ENCODE measurements around the gene GAD2.
"Not testable (repeated sequence)": the region's sequence is repeated elsewhere in the genome, so short reads cannot be mapped to it uniquely, and the experiment has no call there.

Gene GAD2

DNA sequence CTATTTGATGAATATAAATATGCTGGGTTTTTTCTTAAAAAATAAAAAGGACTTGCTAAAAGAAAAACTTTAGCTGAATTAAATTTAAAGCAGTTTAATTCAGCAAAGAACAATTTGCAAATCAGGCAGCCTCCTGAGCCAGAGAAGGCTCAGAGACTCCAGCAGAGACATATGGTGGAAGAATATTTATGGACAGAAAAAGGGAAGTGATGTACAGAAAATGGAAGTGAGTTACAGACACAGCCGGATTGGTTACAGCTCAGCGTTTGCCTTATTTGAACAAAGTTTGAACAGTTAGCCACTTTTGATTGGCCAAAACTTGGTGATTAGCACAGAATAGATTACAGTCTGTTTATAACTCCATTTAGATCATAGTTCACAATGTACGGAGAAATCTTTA lies 110.3 kb downstream of the GAD2 start:
- no peak for DNase-seq

DNA sequence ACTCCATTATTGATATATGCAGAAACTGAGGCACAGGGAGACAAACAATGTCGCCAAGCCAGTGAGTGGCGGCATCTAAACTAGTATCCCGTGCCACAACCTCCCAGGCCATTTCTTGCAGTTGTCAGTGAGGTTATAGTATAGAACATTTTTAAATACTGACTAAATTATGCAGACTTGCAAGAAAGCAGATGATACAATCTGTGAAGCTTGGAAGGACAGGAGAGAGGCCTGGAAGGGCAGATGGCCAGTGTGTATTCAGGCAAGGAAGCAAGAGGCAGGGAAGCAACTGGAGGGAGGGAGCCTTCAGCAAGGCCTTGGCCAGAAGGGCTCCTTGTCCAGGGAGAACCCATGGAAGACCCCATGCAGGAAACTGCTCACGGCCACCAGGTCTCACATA lies 111.2 kb downstream of the GAD2 start:
- DNase-seq: no peak

DNA sequence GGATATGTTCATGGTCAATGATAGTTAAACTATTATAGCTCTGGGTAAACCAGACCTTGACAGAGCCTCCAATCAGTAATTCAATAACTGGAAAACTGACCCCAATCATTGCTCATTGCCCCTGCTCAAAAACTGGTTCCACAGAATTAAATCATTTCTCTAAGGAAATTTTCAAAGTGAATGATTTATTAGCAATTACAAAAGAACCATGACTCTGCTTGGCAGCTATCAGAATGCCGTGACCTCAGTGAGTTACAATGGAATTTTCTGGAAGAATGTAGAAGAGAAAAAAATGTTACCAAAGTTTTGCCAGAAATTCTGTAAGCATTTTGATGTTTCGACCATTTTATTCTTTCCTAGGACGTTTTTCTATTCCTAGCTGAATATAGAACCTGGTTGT lies 114.8 kb downstream of the GAD2 start:
- DNase-seq: no peak

DNA sequence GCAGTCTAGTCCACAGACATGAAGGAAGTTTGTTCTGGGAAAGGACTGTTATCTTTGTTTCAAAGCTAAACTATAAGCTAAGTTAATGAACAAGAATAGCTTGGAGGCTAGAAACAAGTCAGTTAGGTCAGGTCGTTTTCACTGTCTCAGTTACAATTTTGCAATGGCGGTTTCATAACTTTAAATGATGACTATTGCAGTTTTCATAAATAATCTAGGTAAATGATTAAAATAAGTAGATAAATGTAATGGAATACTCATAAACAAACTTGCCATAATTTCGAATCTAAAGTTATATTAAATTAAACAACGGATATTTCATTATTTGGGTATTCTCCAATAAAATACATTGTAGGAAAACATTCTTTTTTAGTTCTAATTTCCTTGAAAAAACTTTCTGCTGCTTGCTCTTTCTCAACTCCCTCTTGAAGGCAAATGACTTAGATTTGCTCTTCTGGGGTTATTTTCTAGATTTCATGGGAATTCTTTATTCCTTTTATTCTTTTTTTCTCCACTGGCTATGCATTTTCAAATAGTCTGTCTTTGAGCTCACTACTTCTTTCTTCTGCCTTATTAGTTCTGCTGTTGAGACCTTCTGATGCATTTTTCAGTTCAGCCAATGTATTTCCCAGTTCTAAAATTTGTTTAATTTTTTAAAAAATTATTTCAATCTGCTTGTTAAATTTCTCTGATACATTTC lies 117.8 kb downstream of the GAD2 start:
- DNase-seq: no peak

DNA sequence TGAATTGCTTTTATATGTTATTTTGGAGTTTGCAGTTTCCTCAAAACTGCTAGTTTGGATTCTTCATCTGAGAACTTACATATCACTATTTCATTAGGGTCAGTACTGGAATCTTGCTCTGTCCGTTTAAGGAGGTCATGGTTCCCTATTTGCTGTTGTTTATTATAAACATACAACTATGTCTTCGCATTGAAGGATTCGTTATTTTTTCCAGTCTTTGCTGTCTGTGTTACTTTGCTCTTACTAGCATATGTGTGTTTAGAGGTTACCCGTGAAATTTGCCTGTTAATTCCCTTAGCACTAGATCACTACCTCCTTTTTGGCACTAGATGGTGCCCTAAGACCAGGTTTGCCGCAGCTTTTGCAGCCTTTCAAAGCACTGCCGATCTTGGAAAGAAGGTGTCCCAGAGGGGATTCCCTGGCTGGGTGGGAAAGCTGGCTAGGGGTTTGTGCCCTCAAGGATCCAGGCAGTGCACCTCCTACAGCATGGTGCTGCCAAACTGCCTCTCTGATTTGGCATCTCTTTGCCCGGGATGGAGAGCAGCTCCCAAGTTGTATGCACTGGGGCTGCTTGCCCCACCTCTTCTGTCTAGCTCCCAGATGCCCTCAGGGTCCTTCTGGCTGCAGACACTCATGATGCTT lies 118.5 kb downstream of the GAD2 start:
- DNase-seq: no peak

DNA sequence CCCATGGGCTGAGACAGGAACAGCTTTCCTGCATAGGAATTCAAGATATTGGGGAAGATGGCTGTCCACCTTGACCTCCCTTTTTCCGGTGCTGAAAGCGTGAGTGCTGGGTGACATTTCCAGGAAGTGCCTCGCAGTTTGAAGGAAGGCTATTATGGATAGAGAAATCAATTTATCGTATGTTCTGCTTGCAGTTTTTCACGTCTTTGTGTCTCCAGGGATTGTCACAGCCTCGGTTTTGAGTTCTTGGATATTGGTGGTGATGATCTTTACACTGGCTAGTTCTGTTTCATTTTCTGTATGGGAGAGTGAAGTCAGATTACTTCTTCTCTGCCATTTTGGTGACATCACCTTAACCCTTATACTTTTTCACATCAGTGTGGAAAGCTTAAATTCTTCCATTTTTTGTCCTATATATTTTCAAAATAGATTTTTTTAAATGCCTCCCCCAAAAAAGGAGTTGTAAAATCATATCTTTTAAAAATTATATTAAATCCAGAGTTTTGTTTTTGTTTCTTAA lies 119.1 kb downstream of the GAD2 start:
- DNase-seq: no peak

DNA sequence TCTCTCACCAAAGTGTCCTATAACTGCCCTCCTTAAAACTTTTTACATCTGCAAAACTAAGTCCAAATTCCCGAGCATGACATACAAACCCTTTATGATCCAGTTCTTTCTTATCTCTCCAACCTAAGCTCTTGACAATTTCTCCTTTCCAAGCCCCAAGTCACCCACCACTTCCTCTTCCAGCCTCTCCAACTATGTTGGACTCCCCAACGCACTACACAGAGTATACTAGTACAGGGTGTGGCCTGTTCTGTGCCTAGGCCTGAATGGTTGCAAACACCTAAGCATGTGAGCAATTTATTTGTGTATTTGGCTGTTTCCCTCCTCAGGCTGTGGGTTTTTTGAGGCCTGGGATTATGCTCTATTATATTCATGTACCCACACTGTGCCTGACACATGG lies 120.4 kb downstream of the GAD2 start:
- no peak for DNase-seq

DNA sequence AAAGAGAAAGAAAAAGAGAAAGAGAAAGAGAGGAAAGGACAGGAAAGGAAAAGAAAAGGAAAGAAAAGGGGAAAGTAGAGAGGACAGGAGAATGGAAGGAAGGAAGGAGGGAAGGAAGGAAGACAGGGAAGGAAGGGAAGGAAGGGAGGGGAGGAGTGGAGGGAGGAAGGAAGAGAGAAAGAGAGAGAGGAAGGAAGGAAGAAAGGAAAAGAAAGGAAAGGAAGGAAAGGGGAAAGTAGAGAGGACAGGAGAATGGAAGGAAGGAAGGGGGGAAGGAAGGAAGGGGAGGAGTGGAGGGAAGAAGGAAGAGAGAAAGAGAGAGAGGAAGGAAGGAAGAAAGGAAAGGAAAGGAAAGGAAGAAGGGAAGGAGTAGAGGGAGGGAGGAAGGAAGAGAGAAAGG lies 125.1 kb downstream of the GAD2 start:
- no peak for DNase-seq

DNA sequence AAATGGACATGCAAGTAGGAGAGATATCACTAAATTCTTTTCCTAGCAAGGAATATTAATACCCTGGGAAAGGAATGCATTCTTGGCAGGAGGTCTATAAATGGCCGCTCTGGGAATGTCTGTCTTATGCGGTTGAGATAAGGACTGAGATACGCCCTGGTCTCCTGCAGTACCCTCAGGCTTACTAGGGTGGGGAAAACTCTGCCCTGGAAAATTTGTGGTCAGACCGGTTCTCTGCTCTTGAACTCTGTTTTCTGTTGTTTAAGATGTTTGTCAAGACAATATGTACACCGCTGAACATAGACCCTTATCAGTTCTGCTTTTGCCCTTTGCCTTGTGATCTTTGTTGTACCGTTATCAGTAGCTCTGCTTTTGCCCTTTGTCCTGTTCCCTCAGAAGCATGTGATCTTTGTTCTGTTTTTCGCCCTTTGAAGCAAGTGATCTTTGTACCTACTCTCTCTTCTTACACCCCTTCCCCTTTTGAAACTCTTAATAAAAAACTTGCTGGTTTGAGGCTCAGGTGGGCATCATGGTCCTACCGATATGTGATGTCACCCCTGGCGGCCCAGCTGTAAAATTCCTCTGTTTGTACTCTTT lies 132.3 kb downstream of the GAD2 start:
- not testable (repeated sequence) for DNase-seq
